A549 (cell line): ENCODE data around the gene CACNG5.

Experiments used
- BHLHE40 ChIP-seq: IDR thresholded peaks from 2 replicates; pipeline ENCODE4 v1.6.1; 2012; ENCODE audit warnings: low read depth, low read length, inconsistent platforms
- EP300 ChIP-seq, 2 experiments: fragments of >200 bp; sonication (Bioruptor Twin); formaldehyde crosslinking; IDR thresholded peaks; 2 replicates in 1 of 2; 3 replicates in 1 of 2; pipeline ENCODE4 v1.6.1; 2016 to 2017
- FOSL2 ChIP-seq, 2 experiments: fragments of 450-650 bp in 1 of 2; fragments of >200 bp in 1 of 2; sonication (Bioruptor Twin) in 1 of 2; formaldehyde crosslinking; IDR thresholded peaks; 2 replicates each; pipeline versions ENCODE4 v1.5.0 to v1.6.1; 2016 to 2020; ENCODE audit warnings: mild to moderate bottlenecking in 1 of 2, moderate library complexity in 1 of 2
- RCOR1 ChIP-seq: fragments of 150-350 bp; IDR thresholded peaks from 2 replicates; pipeline ENCODE4 v1.6.1; 2014; ENCODE audit warnings: antibody characterized with exemption, low read length, low read depth
- SMC3 ChIP-seq: fragments of >200 bp; sonication (Bioruptor Twin); formaldehyde crosslinking; IDR thresholded peaks from 3 replicates; pipeline ENCODE4 v1.6.1; 2018; ENCODE audit warnings: inconsistent platforms
- TF ChIP-seq, protein P1 (sequence below): fragments of >200 bp; sonication (Bioruptor Twin); formaldehyde crosslinking; IDR thresholded peaks from 3 replicates; pipeline ENCODE4 v1.5.1; 2016
- TF ChIP-seq, protein P2 (sequence below): fragments of >200 bp; sonication (Bioruptor Twin); formaldehyde crosslinking; IDR thresholded peaks from 2 replicates; pipeline ENCODE4 v1.6.1; 2016

DNA sequence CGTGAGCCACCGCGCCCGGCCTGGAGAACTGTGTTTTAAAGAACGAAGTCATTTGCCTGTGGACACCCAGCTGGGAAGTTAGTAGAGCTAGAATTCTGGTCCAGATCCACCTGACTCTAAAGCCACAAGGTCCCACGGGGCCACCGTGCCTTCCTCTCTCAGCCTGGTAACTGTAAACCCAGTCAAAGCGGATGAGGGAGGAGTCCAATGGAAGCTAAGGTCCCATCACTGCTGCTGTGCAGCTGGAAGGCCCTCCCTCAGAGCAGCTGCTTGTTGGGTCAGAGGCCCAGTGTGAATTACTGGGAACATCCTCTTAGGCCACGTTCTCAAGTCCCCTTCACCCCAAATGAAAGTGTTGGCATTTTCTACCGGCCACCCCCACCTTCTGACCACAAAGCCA lies 48.8 kb upstream of the CACNG5 start:
- TF ChIP-seq, protein P1, sequence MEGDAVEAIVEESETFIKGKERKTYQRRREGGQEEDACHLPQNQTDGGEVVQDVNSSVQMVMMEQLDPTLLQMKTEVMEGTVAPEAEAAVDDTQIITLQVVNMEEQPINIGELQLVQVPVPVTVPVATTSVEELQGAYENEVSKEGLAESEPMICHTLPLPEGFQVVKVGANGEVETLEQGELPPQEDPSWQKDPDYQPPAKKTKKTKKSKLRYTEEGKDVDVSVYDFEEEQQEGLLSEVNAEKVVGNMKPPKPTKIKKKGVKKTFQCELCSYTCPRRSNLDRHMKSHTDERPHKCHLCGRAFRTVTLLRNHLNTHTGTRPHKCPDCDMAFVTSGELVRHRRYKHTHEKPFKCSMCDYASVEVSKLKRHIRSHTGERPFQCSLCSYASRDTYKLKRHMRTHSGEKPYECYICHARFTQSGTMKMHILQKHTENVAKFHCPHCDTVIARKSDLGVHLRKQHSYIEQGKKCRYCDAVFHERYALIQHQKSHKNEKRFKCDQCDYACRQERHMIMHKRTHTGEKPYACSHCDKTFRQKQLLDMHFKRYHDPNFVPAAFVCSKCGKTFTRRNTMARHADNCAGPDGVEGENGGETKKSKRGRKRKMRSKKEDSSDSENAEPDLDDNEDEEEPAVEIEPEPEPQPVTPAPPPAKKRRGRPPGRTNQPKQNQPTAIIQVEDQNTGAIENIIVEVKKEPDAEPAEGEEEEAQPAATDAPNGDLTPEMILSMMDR: no peak
- TF ChIP-seq EP300 (IDR thresholded peaks at IDR 0.05) (no peak), BHLHE40 (no peak), SMC3 (no peak), RCOR1 (no peak), FOSL2 (IDR thresholded peaks at IDR 0.05) (no peak), FOSL2 (CRISPR knock-in tag; IDR thresholded peaks at IDR 0.05) (no peak)
- TF ChIP-seq, protein P2, sequence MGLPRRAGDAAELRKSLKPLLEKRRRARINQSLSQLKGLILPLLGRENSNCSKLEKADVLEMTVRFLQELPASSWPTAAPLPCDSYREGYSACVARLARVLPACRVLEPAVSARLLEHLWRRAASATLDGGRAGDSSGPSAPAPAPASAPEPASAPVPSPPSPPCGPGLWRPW: no peak
